SH-SY5Y (cell line): ENCODE measurements around the gene DIS3L2.

Experiments
- GATA2 ChIP-seq: IDR thresholded peaks from 2 replicates; pipeline ENCODE4 v1.6.1; 2011; ENCODE audit warnings: mild to moderate bottlenecking, low read depth, low read length
- GATA3 ChIP-seq: IDR thresholded peaks from 2 replicates; pipeline ENCODE4 v1.6.1; 2011; ENCODE audit warnings: low read depth, mild to moderate bottlenecking, low read length, moderate library complexity

DNA sequence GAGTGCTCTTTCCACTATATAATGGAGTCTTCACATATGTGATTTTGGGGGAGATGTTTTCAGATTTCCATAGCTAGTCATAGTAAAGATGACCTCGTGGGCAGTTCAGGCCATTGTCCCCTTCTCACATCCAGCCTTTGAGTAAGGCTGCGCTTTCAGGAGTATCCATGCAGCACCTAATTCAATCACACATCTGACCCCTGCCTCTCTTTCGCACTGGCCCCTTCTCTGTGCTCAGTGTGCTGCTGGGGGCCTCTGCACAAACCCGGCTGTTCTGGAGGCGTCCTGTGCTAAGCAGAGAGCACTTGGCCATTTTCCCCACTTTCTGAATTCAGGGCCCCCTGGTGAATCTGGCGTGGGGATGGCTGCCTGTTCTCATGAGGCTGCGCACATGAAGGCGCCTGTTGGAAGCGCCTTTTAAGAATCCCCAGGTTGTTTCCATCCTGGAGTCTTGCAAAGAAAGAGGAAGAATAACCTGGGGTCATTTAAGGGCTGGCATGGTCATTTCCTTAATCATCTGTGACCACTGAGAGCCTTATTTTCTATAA is 321.1 kb downstream of the DIS3L2 start:
- TF ChIP-seq GATA2 (no peak), GATA3 (no peak)
